A549 (cell line): Measurements from ENCODE around the gene MPPED1. TPM values are rescaled to one million over a fixed set of nuclear protein-coding genes. Genes with fewer than 3 reads are reported as not detected.

ENCODE experiments used
- ATAC-seq, 2 experiments: fragments of 200-7000 bp in 1 of 2; fragments of >200 bp in 1 of 2; cut with Nextera tagmentation in 1 of 2; cut with Tn5 transposase in 1 of 2; 3 replicates each; pipeline versions ENCODE4 v1.8.0 to v1.9.1; 2018 to 2020; ENCODE audit warnings: mild to moderate bottlenecking in 1 of 2, moderate library complexity in 1 of 2
- CTCF ChIA-PET: fragments of 300-600 bp; sonication (Branson Sonifier 250); formaldehyde crosslinking; extraction: SDS; loops from one replicate; lab custom pipeline; 2021; ENCODE audit warnings: antibody characterized with exemption, inconsistent platforms; lab: Yijun Ruan, JAX
- POLR2A ChIA-PET: fragments of 350-600 bp; formaldehyde crosslinking; extraction: SDS; loops from one replicate; lab custom pipeline; 2021; ENCODE audit warnings: antibody characterized with exemption, inconsistent platforms; lab: Yijun Ruan, JAX
- DNase-seq, 2 experiments: peaks; one replicate each; pipeline versions ENCODE4 v3.0.0 to v3.0.0-alpha.2; 2011 to 2016; ENCODE audit warnings: low read depth in 1 of 2, low spot score in 1 of 2
- FAIRE-seq: peaks from 2 replicates; lab custom pipeline; 2011; peaks lifted over from hg19 to GRCh38; lab: Jason Lieb, UNC
- H3K27ac ChIP-seq, 2 experiments: fragments of >200 bp; sonication (Bioruptor Twin); formaldehyde crosslinking; 3 replicates each; pipeline ENCODE4 v1.5.1; 2016 to 2017
- H3K4me1 ChIP-seq: fragments of >200 bp; sonication (Bioruptor Twin); formaldehyde crosslinking; 3 replicates; pipeline ENCODE4 v1.6.1; 2016
- H3K4me2 ChIP-seq: fragments of >200 bp; sonication (Bioruptor Twin); formaldehyde crosslinking; 3 replicates; pipeline ENCODE4 v1.6.1; 2016
- H3K4me3 ChIP-seq: fragments of >200 bp; sonication (Bioruptor Twin); formaldehyde crosslinking; 3 replicates; pipeline ENCODE4 v1.5.1; 2016
- H3K9me3 ChIP-seq: fragments of >200 bp; sonication (Bioruptor Twin); formaldehyde crosslinking; 3 replicates; pipeline ENCODE4 v1.6.1; 2016
- E2F6 ChIP-seq: IDR thresholded peaks from 2 replicates; pipeline ENCODE4 v1.6.1; 2012; ENCODE audit warnings: low read depth, borderline replicate concordance
- EHF ChIP-seq: fragments of 250-450 bp; sonication (Bioruptor Pico); IDR thresholded peaks from 2 replicates; pipeline ENCODE4 v1.5.0; 2020; ENCODE audit warnings: mild to moderate bottlenecking
- ELK1 ChIP-seq: fragments of 150-350 bp; IDR thresholded peaks from 2 replicates; pipeline ENCODE4 v1.6.1; 2014; ENCODE audit warnings: low read depth, mild to moderate bottlenecking, low read length
- ESRRA ChIP-seq: fragments of 150-350 bp; IDR thresholded peaks from 2 replicates; pipeline ENCODE4 v1.6.1; 2014; ENCODE audit warnings: mild to moderate bottlenecking, low read length, borderline replicate concordance
- FOSB ChIP-seq: fragments of 250-450 bp; sonication (Bioruptor Pico); IDR thresholded peaks from 2 replicates; pipeline ENCODE4 v1.5.0; 2020; ENCODE audit warnings: mild to moderate bottlenecking, moderate library complexity
- GATA3 ChIP-seq: IDR thresholded peaks from 2 replicates; pipeline ENCODE4 v1.6.1; 2012; ENCODE audit warnings: borderline replicate concordance
- HES2 ChIP-seq: fragments of >200 bp; sonication (Bioruptor Twin); formaldehyde crosslinking; IDR thresholded peaks from 2 replicates; pipeline ENCODE4 v1.6.1; 2016
- HOXA7 ChIP-seq: fragments of 250-450 bp; sonication (Bioruptor Pico); IDR thresholded peaks from 2 replicates; pipeline ENCODE4 v1.5.0; 2020; ENCODE audit warnings: mild to moderate bottlenecking, moderate library complexity
- HOXB13 ChIP-seq: fragments of 250-450 bp; sonication (Bioruptor Pico); IDR thresholded peaks from 2 replicates; pipeline ENCODE4 v1.5.0; 2020; ENCODE audit warnings: low read depth, mild to moderate bottlenecking, moderate library complexity
- HOXB5 ChIP-seq: fragments of 250-450 bp; sonication (Bioruptor Pico); IDR thresholded peaks from 2 replicates; pipeline ENCODE4 v1.5.0; 2020; ENCODE audit warnings: mild to moderate bottlenecking, moderate library complexity
- JUN ChIP-seq, 2 experiments: fragments of >200 bp; sonication (Bioruptor Twin); formaldehyde crosslinking; IDR thresholded peaks; 2 replicates in 1 of 2; 3 replicates in 1 of 2; pipeline ENCODE4 v1.6.1; 2016 to 2017
- MAFK ChIP-seq: fragments of 450-650 bp; IDR thresholded peaks from 2 replicates; pipeline ENCODE4 v1.6.1; 2014; ENCODE audit not compliant: partially characterized antibody
- MYC ChIP-seq: IDR thresholded peaks from 2 replicates; pipeline ENCODE4 v1.6.1; 2012; ENCODE audit warnings: mild to moderate bottlenecking, inconsistent platforms, low read length, improper control_type of control experiment, borderline replicate concordance
- RAD21 ChIP-seq, 2 experiments: fragments of >200 bp in 1 of 2; sonication (Bioruptor Twin) in 1 of 2; formaldehyde crosslinking in 1 of 2; IDR thresholded peaks in 1 of 2; conservative IDR thresholded peaks in 1 of 2; 2 replicates in 1 of 2; 3 replicates in 1 of 2; pipeline ENCODE4 v1.6.1; 2012 to 2018; ENCODE audit warnings: inconsistent platforms in 1 of 2
- RNF2 ChIP-seq: fragments of 200-600 bp; sonication (generic); IDR thresholded peaks from 2 replicates; pipeline ENCODE4 v1.6.1; 2016; ENCODE audit warnings: low read depth, mild to moderate bottlenecking, antibody characterized with exemption, moderate library complexity, borderline replicate concordance
- ZC3H11A ChIP-seq: fragments of 450-650 bp; IDR thresholded peaks from 2 replicates; pipeline ENCODE4 v1.6.1; 2014; ENCODE audit warnings: antibody characterized with exemption, mild to moderate bottlenecking
- WGBS: methylation state at CpG from one replicate; pipeline ENCODE4 v1.1.6; 2017; ENCODE audit errors: missing lambda C conversion rate; 5-methylcytosine and 5-hydroxymethylcytosine counted together
- polyA plus RNA-seq, 4 experiments: library from polyadenylated mRNA; depleted of rRNA in 3 of 4; stranded (reverse); fragments of >200 nt; fragmentation: RNase III in 1 of 4; extraction: RNeasy Plus Mini Kit Qiagen cat#74134 plus additional on column Dnase treatment in 1 of 4; gene quantifications; 2 replicates in 3 of 4; 3 replicates in 1 of 4; pipeline ENCODE4 v1.2.3, GENCODE V29; 2011 to 2017
- TF ChIP-seq, protein P1 (sequence below): fragments of 250-450 bp; sonication (Bioruptor Pico); IDR thresholded peaks from 2 replicates; pipeline ENCODE4 v1.5.0; 2020; ENCODE audit warnings: low read depth, mild to moderate bottlenecking, moderate library complexity

MPPED1 gene
- polyA plus RNA-seq, 2 of the 4 experiments (the other 2 are of a cell fraction) = not detected

- Histone ChIP-seq H3K9me3 (no peaks in the 10 kb centered on the region), H3K27ac (no peak overlapping the region), H3K4me3 (no peak overlapping the region), H3K4me2 (no peak overlapping the region), H3K4me1 (no peaks in the 10 kb centered on the region)
- ChIA-PET POLR2A (no interaction called here), CTCF (interaction anchor here (0.6 to 2.3 kb wide), 4 partner anchors 9 to 527 kb away, joined by 3 to 12 read pairs (median 4); no protein-coding TSS in a partner anchor)
- FAIRE-seq (no peak), ATAC-seq (no peak), DNase-seq (no peak)
- TF ChIP-seq, protein P1, sequence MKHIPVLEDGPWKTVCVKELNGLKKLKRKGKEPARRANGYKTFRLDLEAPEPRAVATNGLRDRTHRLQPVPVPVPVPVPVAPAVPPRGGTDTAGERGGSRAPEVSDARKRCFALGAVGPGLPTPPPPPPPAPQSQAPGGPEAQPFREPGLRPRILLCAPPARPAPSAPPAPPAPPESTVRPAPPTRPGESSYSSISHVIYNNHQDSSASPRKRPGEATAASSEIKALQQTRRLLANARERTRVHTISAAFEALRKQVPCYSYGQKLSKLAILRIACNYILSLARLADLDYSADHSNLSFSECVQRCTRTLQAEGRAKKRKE (CRISPR knock-in tag) = no peak
- TF ChIP-seq MAFK = peak; percentile 2
- WGBS = 57% methylated on average over 8 of the region's 8 CpGs
Measured at GRCh38 chr22:43377896-43378704, 33.7 kb upstream of the MPPED1 start.

DNA sequence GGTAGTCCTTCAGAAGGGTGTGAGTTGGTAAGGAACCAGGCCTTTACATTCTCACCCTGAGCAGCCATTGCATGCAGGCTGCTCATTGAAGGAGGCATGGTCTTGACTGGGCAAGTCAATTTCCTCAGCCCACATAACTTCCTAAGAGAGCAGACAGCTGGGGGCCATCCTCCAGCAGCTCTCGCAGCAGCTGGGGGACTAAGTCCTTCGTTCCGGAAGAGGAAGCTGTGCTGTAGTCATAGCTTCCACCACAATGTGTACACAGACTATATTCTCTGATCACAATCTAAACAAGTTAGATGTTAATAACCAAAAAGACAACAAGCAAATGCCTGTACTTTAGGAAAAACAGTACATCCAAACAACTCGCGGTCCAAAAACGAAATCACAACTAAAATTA is 30.1 kb upstream of the MPPED1 start:
- DNase-seq = no peak
- CTCF ChIA-PET = interaction anchor here (0.8 to 11.7 kb wide), 4 partner anchors 106 to 445 kb away, joined by 3 to 134 read pairs (median 6); no protein-coding TSS in a partner anchor

GRCh38 chr22:43384863-43385262 is 27.0 kb upstream of the MPPED1 start:
- WGBS = 25% methylated on average over 5 of the region's 5 CpGs
- ChIA-PET CTCF (interaction anchor here (0.6 to 11.7 kb wide), 16 partner anchors 12 to 1208 kb away, joined by 3 to 134 read pairs (median 4); no protein-coding TSS in a partner anchor), POLR2A (no interaction called here)
- ATAC-seq (no peak), DNase-seq (no peak), FAIRE-seq (no peak)
- no peak for TF ChIP-seq HOXA7 (CRISPR knock-in tag)
- no peak for TF ChIP-seq JUN (IDR thresholded peaks at IDR 0.05)
- Histone ChIP-seq H3K4me1 (no peaks in the 10 kb centered on the region), H3K27ac (no peak overlapping the region), H3K4me2 (no peak overlapping the region), H3K9me3 (no peaks in the 10 kb centered on the region), H3K4me3 (no peak overlapping the region)

More for the DNA sequence above, 30.1 kb upstream of the MPPED1 start:
- no peak overlapping the region for H3K27ac ChIP-seq
- H3K4me1 ChIP-seq = no peaks in the 10 kb centered on the region
- WGBS = 84% methylated on average over 6 of the region's 6 CpGs
- ATAC-seq (no peak), FAIRE-seq (no peak)
- H3K4me2 ChIP-seq = no peak overlapping the region
- no peak overlapping the region for H3K4me3 ChIP-seq
- no peaks in the 10 kb centered on the region for H3K9me3 ChIP-seq
- TF ChIP-seq ZC3H11A (no peak), HOXB5 (CRISPR knock-in tag) (no peak), RAD21 (conservative IDR thresholded peaks at IDR 0.05 in 1 of 2, IDR thresholded peaks at IDR 0.05 in 1 of 2) (no peak), RNF2 (no peak), HES2 (no peak), HOXB13 (CRISPR knock-in tag) (no peak), EHF (no peak), FOSB (no peak), E2F6 (no peak), ESRRA (no peak), MYC (no peak), ELK1 (no peak), GATA3 (no peak)
- POLR2A ChIA-PET = no interaction called here
